ENCODE results near the gene SH3RF1. TPM values are rescaled to one million over a fixed set of nuclear protein-coding genes. Genes with fewer than 3 reads are reported as not detected.
A peak's percentile ranks its signal among the peaks of the same experiment; 100 is the strongest.

SH3RF1 gene
- total RNA-seq, 4 donors from 2014 or later, result 10.6 to 17.9 (median 13.3) TPM

DNA sequence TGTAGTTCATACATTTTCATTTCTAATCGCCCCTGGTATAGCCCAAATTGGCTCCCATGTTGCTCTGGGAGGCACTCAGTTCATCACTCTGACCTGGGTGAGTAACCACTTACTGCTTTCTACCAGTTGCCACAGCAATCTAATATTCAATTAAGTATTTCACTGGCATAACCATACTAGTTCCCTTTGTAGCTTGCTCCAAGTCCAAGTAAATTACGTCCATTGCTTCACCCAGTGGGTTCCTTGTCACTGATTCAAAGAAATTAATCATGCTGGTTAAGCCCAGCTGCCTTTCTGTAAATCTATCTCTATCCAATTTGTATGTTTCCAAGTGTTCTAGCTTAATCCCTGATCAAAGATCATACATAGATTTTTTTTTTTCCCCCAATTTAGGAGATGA is 168.7 kb downstream of the SH3RF1 start:
- Histone ChIP-seq H3K4me3 (no peak overlapping the region), H3K9me3 (no peaks in the 10 kb centered on the region), H3K36me3 (peaks cover 0 to 46% (median 0%) of the 10 kb centered on the region in 3 donors), H3K4me1 (peaks cover 0 to 38% (median 3%) of the 10 kb centered on the region in 4 donors), H3K27me3 (no peaks in the 10 kb centered on the region), H3K27ac (peak overlapping the region in 1 of 4 donors; percentile 44)
- 79 to 83% methylated on average over 2 of the region's 2 CpGs for WGBS, 2 donors
- TF ChIP-seq, protein P1, sequence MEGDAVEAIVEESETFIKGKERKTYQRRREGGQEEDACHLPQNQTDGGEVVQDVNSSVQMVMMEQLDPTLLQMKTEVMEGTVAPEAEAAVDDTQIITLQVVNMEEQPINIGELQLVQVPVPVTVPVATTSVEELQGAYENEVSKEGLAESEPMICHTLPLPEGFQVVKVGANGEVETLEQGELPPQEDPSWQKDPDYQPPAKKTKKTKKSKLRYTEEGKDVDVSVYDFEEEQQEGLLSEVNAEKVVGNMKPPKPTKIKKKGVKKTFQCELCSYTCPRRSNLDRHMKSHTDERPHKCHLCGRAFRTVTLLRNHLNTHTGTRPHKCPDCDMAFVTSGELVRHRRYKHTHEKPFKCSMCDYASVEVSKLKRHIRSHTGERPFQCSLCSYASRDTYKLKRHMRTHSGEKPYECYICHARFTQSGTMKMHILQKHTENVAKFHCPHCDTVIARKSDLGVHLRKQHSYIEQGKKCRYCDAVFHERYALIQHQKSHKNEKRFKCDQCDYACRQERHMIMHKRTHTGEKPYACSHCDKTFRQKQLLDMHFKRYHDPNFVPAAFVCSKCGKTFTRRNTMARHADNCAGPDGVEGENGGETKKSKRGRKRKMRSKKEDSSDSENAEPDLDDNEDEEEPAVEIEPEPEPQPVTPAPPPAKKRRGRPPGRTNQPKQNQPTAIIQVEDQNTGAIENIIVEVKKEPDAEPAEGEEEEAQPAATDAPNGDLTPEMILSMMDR (IDR thresholded peaks at IDR 0.05), result no peak
- TF ChIP-seq POLR2A (IDR thresholded peaks at IDR 0.05), result no peak
- no peak for TF ChIP-seq EP300 (IDR thresholded peaks at IDR 0.05)
- DNase-seq (ENCODE audit: low spot score in 2 of 2), result no peak

DNA sequence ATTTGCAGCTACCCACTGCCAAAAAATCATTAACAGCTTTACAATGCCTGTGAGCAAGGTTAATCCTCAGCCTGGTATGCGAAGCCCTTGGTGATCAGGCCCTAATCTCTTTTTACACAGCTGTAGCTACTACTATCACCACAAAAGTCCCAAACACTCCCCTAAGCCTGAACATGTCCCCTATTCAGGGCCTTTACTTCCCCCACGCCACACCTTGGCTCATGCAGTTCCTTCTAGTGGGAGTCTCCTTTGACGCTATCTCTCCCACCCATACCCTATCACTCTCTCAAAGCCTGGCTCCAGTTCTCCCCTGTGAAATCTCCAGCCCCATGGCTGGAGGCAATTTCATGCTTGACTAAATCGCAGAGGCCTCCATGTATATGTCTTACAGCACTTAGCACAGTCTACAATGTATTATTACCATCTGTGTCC is 170.1 kb downstream of the SH3RF1 start:
- 95 to 98% methylated on average over 4 of the region's 4 CpGs for WGBS, 2 donors
- Histone ChIP-seq H3K27me3 (no peaks in the 10 kb centered on the region), H3K9me3 (no peaks in the 10 kb centered on the region), H3K4me1 (peaks cover 0 to 38% (median 3%) of the 10 kb centered on the region in 4 donors), H3K36me3 (peaks cover 0 to 46% (median 0%) of the 10 kb centered on the region in 3 donors), H3K4me3 (no peak overlapping the region), H3K27ac (peak overlapping the region in 2 of 4 donors; percentile 58 to 73)
- TF ChIP-seq, protein P1 (IDR thresholded peaks at IDR 0.05), result no peak
- TF ChIP-seq EP300 (IDR thresholded peaks at IDR 0.05) (no peak), POLR2A (IDR thresholded peaks at IDR 0.05) (no peak)
- DNase-seq (ENCODE audit: low spot score in 2 of 2), result no peak

DNA sequence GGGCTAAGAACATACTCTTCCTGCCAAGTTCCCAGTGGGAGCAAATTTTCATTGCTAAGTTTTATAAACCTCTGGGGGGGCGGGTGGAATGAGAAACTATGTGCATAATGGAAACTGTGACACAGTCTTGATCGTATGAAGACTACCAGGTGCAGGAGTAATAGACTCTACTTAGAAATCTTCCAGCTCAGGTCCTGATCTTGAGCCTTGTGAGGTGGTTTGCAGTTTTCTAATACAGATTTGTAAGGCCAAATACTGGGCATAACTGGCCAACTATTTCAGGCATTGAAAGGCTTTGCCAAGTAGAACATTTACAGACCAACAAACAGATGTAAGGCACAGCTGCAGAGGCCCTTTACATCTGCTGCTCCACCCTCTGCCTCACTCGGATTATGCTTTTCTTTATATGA is 171.0 kb downstream of the SH3RF1 start:
- no peak overlapping the region for H3K4me3 ChIP-seq
- peaks cover 0 to 41% (median 3%) of the 10 kb centered on the region in 4 donors for H3K4me1 ChIP-seq
- H3K27me3 ChIP-seq, result no peaks in the 10 kb centered on the region
- H3K27ac ChIP-seq, result peak overlapping the region in 2 of 4 donors; percentile 67 to 73
- 32 to 40% methylated on average over 3 of the region's 3 CpGs for WGBS, 2 donors
- TF ChIP-seq, protein P1 (IDR thresholded peaks at IDR 0.05), result no peak
- TF ChIP-seq EP300 (IDR thresholded peaks at IDR 0.05), result peak; percentile 13 to 44
- H3K36me3 ChIP-seq, result peaks cover 0 to 46% (median 0%) of the 10 kb centered on the region in 3 donors
- no peaks in the 10 kb centered on the region for H3K9me3 ChIP-seq
- DNase-seq (ENCODE audit: low spot score in 2 of 2), result peak in 1 of 2 donors; percentile 36

DNA sequence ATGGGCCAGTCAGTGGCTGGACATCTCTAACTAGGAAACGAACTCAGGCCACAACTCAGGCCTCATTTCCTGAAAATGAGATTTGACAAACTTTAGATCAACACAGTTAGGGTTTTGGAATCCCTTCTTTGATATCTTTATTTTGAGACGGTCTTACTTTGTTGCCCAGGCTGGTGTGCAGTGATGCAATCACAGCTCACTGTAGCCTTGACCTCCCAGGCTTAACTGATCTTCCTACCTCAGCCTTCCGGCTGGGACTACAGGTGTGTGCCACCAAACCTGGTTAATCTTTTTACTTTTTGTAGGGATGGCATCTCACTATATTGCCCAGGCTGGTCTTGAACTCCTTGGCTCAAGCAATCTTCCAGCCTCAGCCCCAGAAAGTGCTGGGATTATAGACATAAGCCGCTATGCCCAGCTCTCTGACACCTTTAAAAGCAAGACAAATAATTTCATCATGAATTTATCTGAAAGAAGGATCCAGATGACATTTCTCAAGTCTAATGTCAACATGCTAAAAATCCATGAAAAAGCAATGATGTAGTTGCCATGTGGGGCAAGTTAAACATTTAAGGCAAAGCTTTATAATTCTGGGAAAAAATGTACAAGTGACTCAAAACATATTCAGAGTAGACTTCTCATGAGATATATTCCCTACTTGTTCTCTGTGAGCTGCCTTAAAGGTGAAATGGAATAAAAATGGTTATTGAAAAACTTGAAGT is 171.6 kb downstream of the SH3RF1 start:
- H3K9me3 ChIP-seq, result no peaks in the 10 kb centered on the region
- DNase-seq (ENCODE audit: low spot score in 2 of 2), result no peak
- H3K36me3 ChIP-seq, result peaks cover 0 to 46% (median 0%) of the 10 kb centered on the region in 3 donors
- peaks cover 0 to 37% (median 3%) of the 10 kb centered on the region in 4 donors for H3K4me1 ChIP-seq
- no peaks in the 10 kb centered on the region for H3K27me3 ChIP-seq
- TF ChIP-seq EP300 (IDR thresholded peaks at IDR 0.05), result no peak
- H3K4me3 ChIP-seq, result no peak overlapping the region
- peak overlapping the region in 2 of 4 donors; percentile 36 to 67 for H3K27ac ChIP-seq
- WGBS, 2 donors, result 86% methylated on average over 4 of the region's 4 CpGs

DNA sequence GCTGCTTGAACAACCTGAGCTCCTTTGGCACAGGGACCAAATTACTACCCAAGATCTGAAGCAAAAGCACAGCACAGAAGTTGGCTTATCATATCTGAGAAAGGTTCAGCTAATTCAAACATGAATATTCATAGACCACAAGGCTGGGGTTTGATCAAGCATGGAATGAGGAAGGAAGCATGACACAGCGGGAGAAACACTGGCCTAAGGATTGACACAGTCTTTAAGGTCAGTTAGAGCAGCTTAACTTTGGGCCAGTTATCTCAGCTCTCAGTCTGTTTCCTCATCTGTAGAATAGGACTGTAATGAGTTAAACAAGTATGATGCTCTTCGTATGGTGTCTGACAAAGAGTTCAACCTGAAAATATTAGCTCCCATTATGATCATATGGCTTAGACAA is 172.2 kb downstream of the SH3RF1 start:
- peak overlapping the region in 2 of 4 donors; percentile 36 to 67 for H3K27ac ChIP-seq

More for the DNA sequence above, 172.2 kb downstream of the SH3RF1 start:
- peaks cover 0 to 33% (median 3%) of the 10 kb centered on the region in 4 donors for H3K4me1 ChIP-seq
- DNase-seq (ENCODE audit: low spot score in 2 of 2), result no peak
- H3K36me3 ChIP-seq, result peaks cover 0 to 46% (median 0%) of the 10 kb centered on the region in 3 donors
- TF ChIP-seq POLR2A (IDR thresholded peaks at IDR 0.05), result no peak
- TF ChIP-seq EP300 (IDR thresholded peaks at IDR 0.05), result no peak
- TF ChIP-seq, protein P1 (IDR thresholded peaks at IDR 0.05), result no peak
- no peak overlapping the region for H3K4me3 ChIP-seq
- no peaks in the 10 kb centered on the region for H3K9me3 ChIP-seq
- no peaks in the 10 kb centered on the region for H3K27me3 ChIP-seq
- 83 to 89% methylated on average over 2 of the region's 2 CpGs for WGBS, 2 donors
